NCI-H2196 treated with DMSO at 0.1 percent for 48 hours (cell line): ENCODE results near the gene CSNK1G2.

Experiments used
- DNase-seq: peaks from one replicate; lab custom pipeline; 2025; ENCODE audit not compliant: unreplicated experiment; lab: John Stamatoyannopoulos, UW

CSNK1G2 gene

DNA sequence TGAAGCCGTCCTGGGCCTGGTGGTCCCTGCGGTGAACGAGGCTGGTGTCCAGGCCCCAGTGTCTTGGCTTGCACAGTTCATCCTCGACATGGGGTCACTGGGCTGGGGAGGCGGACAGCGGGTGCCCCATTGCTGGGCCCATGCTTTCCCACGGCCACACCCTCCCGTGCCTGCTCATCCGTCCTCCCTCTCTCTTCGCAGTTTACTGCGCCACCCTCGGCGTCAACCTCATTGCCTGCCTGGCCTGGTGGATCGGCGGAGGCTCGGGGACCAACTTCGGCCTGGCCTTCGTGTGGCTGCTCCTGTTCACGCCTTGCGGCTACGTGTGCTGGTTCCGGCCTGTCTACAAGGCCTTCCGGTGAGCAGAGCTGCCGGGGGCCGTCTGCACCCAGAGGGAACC, 23.0 kb upstream of the CSNK1G2 start:
- DNase-seq: no peak

DNA sequence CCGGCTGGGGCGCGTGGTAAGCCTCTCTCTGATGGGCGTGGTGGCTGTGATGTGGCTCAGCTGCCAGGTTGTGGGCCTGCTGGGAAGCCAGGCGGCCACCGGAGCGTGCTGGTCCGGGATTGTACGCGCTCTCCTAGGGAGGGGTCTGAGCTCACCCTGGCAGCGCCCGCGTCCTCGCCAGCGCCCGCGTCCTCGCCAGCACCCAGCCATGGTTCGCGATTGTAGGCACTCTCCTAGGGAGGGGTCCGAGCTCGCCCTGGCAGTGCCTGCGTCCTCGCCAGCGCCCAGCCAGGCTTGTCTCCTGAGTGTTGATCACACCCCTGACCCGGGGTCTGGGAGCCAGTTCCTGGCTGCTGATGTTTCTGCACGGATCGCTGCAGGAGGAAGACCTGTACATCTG, 22.0 kb upstream of the CSNK1G2 start:
- no peak for DNase-seq

DNA sequence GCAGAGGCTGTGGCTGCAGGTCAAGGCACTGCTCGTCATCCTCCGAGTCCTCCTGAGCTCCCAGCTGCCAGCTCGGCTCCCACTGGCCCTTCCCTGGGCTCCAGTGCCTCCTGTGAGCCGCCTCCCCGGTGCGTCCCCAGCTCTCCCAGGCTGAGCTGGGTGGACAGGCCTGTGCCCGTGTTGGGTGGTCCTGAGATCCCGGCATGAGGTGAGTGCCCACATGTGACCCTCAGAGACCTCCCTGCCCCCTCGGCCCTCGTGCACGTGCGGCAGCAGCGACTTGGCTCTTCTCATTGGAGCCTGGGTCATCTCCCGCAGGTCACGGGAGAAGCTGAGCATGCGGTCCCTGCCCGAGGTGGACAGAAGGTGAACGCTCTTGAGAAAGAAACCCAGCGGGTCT, 20.3 kb upstream of the CSNK1G2 start:
- DNase-seq: no peak

DNA sequence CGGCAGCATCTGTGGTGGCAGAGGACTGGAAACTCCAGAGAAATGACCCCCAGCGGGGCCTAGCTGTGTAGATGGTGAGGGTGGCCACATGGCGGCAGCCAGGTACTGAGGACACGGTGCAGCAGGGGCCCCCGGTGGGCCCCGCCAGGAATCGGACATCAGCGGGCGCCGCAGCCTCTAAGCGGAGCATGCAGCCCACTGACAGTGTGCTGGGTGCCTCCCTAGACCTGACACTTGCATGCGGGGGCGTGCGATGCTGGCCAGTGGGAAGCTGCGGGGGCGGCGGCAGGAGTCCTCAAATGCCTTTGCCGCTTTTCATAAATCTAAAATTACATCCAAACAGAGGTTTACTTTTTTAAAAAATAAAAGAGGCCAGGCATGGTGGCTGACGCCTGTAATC, 19.6 kb upstream of the CSNK1G2 start:
- DNase-seq: no peak

DNA sequence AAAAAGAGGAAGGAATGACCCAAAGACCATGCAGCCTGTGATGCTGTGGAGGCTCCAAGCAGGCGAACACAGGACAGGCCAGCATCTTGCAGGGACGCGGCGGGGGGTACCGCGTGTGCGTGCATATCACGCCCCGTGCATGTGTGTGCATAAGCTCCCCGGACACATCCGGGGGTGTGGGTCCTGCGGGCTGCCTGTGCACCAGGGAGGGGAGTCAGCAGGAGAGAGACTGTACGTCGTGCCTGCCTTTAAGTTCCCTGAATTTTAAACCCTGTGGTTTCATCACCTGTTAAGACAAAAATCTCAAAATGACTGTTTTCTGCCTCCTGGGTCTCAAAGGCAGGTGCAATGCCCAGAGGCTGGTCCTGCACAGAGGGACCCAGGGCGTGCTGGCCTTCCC, 19.1 kb upstream of the CSNK1G2 start:
- no peak for DNase-seq

DNA sequence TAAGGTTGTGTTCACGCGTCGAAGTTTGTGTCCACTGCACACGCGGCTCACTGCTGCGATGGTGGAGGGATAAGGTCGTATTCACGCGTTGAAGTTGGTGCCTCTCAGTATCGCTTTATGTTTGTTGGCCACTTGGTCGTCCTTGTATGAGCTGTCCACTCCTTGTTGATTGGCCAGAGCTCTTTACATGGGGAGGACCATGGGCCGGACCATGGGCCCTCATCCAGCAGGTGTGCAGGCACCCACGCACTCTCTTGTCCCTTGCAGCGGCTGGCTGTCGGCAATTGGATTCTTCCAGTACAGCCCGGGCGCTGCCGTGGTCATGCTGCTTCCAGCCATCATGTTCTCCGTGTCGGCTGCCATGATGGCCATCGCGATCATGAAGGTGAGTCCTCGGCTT, 18.2 kb upstream of the CSNK1G2 start:
- no peak for DNase-seq

DNA sequence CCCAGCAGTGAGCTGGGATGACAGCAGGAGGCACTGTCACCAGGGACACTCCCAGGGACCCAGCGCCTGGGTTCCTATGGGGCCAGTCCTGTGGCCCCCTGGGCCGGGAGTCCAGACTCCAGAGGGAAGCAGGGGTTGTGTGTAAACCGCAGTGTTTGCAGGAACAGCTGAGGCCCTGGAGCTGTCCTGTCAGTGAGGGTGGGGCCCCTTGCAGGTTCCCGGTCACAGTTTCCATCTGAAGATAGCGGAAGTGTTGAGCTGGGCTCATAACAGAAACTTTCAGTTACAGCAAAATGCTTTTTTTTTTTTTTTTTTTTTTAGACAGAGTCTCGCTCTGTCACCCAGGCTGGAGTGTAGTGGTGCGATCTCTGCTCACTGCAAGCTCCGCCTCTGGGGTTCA, 17.7 kb upstream of the CSNK1G2 start:
- DNase-seq: no peak

DNA sequence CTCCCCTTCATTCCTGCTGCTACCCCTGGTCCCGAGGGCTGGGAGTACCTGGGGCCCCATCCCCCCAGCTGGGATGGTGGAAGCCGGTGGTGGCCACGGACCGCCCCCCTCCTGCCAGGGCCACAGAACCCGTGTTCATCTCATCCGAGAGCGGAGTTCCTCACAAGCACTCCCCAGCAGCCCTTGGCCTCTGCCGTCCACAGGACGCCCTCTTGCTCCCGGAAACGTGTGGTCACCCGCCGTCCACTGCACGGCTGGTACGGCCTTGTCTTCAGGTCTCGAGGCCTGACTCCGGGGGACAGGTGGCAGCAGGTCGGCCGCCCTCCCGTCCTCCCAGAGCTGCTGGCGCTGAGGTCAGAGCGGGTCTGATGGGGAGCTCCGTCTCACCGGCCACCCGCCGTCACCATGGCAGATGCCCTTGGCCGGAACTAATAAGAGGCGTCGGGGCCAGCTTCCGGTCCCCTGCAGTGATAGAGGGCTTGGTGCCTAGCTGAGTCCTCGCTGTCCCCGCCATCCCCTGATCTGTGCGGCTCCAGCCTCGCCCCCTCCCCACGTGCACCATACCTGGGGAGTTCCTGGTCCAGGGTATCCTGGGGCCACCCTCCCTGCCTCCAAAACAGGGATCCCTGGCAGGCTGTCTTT, 16.5 kb upstream of the CSNK1G2 start:
- no peak for DNase-seq

DNA sequence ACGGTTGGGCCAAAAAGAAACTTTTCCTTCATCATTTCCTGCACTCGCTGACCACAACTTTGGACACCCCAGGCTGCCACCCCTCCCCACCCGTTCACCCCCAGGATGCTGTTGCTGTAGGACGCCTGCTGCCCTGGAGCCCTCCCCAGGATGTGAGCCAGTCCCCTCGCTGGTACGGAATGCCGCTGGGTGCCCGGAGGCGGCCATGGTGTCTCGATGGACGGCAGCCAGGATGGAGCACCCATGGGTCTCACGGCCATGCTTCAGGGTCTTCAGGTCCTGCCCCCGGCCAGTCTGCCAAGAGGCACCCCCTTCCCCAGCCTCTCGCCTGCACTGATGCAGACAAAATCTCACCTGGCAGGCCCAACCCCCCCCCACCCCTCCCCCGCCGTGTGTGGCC, 15.4 kb upstream of the CSNK1G2 start:
- no peak for DNase-seq

DNA sequence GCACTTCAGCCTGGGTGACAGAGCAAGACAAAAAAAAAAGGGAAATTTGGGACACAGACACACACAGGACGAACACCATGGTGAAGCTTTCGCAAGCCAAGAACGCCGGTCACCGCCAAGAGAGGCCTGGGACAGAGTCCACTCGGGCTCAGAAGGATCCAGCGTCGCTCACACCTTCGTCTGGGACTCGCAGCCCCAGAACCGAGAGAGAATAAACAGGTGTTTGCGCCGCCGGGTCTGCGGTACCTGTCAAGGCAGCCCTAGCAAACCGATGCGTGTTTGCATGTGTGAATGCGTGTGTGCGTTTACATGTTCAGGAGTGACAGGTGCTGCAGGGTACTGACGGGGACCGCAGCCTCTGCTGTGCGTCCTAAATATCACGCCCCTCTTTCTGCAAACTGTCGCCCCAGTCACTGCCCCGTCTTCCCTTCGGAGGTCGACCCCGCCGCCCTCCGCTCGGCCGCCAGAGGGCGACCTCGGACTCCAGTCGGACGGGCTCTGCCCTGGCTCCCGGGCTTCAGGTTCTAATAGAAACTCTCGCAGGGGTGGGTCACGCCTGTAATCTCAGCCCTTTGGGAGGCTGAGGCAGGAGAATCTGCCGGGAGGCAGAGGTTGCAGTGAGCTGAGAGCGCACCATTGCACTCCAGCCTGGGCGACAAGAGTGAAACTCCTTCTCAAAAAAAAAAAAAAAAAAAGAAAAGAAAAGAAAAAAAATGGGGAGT, 11.8 kb upstream of the CSNK1G2 start:
- peak; percentile 45 for DNase-seq

DNA sequence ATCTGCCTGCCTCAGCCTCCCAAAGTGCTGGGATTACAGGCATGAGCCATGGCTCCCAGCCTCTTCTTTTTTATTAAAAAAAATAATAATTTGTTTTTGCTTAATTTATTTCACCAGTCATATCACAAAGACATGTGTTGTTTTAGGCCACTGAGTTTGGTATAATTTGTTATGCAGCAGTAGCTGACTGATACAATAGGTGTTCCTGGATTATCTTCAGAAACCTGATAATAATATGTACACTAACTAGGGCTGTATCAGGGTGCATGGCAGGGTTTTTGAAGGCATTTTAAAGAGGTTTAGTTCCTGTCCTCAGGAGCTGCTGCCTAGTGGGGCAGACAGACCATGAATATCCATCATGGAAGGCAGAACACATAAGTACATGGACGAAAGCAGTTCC, 9.5 kb upstream of the CSNK1G2 start:
- DNase-seq: no peak

DNA sequence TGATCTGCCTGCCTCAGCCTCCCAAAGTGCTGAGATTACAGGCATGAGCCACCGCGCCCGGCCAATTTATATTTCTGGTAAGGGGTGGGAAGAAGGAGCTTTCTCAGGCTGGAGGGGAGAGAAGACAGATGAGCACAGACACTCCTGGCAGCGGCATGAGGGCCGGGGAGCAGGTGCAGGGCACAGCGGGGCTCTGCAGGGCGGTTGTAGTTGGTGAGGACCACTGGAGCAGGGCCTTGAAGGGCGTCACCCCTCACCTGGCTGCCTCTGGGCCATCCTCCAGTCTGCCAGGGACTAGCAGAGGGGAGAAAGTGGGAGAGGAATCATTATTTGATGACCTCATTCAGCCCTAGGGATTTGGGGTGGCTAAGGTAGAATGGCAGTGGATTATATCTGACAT, 8.6 kb upstream of the CSNK1G2 start:
- no peak for DNase-seq

DNA sequence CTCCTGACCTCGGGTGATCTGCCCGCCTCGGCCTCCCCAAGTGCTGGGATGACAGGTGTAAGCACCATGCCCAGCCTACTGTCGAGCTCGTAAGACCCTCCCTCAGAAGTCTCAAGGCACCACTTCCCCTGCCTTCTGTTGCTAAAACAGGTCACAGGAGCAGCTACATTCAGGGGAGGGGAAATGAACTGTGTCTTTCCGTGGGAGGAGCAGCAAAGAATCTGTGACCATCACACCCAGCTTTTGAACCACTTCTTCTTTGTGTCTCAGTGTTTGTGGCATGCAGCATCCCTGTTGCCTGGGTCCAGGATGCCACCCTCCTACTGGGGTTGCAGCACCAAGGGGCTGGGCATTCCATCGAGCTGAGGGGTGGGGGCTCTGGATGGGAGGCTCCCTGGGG, 7.7 kb upstream of the CSNK1G2 start:
- no peak for DNase-seq

DNA sequence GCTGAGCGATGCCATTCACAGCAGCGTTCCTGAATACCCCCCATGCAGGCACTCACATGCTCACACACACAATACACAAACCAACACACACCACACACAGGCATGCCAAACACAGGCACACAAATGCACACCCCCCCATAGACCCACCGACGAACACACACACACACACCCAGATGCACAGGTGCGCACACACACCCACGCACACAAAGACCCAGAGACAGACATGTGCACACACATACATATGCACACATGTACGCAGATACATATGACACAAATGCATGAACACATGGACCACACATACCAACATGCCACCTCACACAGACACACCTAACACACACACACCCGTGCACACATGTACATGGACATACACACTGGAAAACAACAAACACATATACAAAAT, 7.0 kb upstream of the CSNK1G2 start:
- DNase-seq: no peak

DNA sequence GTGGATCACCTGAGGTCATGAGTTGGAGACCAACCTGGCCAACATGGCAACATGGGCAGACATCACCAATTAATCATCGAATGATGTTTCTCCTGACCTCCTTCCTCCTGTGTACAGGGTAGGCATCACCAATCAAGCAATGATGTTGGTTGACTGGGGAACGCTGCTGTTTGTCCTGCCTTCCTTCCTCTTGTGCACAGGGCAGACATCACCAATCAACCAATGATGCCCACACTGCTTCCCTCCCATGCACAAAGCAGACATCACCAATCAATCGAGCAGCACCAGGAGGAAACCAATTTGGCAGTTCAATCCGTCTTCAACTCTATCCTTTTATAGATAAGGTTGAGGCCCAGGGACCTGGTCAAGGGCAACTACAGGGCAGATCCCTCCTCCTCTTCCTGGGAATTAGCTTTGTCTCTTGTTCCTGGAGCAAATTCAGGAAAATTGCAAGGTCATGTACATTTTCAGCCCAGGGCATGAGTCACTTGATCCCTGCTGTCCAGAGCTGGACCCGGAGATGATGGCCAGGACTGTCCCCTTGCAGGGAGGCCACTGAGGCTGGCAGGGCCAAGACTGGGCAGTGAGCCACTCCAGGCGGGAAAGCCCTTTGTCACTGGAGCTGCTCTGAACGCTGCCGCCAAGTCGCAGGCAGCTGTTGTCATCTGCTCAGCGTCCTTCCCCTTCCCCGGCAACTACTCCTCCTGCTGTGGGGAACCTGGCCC, 5.3 kb upstream of the CSNK1G2 start:
- no peak for DNase-seq

DNA sequence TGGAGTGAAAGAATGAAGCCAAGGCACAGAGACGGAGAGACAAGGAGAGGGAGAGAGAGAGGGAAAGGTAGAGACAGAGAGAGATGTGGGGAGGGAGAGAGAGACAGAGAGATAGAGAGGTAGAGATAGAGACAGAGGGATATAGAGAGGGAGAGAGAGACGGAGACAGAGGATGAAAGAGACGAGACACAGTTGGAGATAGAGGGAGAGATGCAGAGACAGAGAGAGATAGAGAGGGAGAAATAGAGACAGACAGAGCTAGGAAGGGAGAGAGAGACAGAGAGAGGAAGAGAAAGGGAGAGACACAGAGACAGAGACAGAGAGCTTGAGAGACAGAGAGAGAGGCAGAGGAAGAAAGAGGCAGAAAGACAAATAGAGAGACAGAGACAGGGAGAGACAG, 4.5 kb upstream of the CSNK1G2 start:
- DNase-seq: no peak

DNA sequence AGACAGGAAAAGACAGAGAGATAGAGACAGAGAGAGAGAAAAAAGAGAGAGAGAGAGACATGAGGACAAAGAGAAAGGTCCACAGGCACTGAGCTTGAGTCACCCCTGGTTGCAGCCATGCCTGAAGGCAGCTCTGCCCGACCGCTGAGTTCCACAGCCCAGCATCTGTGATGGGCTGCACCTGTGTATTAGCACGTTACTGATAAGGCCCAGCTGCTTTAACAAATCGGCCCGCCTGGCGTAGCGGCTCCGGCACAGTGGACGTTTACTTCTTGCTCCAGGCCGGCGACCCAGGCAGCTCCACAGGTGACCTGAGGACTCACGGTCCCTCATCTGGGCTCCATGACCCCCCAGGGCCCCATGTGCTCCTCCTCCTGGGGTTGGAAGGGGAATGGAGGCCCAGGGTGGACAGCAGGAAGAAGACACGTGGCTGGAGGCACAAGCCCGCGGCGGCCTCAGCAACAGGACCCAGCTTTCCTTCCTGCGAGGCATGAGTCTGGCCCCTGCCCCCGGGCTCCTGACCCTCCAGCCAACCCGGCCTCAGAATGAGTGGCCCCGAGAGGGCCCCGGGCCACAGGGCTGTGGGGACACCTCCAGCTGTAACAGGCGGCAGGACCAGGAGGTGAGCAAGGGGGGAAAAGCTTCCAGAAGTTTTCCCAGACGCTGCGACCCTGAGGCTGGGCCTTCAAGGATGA, 3.9 kb upstream of the CSNK1G2 start:
- no peak for DNase-seq

DNA sequence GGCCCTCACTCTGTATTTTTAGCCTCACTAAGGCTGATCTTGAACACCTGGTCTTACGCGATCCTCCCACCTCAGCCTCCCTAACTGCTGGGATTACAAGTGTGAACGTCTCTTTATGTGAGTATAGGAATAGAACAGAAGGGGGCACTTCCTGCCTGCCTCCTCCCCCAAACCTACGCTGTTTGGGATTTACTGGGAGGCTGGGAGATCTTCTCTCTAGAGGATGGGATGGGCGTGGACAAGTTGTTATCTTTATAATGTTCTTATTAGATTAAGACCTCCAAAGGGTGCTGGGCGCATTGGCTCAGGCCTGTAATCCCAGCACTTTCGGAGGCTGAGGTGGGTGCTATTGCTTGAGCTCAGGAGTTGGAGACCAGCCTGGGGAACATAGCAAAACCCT, 2.9 kb upstream of the CSNK1G2 start:
- DNase-seq: no peak

DNA sequence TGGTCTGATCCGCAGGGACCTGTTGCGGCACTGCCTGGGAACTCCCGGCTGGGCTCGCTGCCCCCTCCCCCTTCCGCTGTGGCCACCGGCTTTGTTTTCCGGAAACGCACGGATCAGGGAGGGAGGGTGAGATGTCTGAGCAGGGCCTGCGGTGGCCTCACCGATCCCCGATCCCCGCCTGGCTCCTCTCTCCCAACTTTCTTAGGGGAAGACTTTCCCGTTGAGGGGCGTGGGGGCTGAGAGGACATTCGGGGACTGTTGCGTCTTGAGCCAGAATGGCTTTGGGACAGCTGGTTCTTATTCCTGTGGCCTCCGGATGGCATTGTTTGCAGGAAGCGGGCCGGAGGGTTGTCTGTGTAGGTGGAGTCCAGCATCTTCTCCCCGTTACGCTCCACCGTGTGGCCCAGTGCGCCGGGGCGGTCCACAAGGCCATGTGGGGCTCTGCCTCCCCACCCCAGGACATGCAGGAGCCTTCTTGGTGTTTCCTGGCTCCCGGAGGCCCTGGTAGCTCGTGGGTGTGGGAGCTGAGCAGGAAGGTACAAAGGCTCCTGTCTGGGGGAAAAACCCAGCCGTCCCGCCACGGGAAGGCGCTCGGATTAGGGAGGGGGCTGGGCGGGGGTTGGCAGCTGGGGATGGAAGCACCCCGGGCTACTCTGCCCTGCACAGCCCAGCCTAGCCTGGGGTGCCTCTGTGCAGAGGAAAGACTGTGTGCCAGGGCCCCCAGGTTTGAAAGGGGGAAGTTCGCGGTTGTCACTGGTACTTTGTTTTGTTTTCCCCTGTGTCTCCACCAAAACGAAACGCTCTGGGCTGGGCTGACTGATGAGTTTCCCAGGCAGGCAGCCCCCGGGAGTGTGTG, 1.3 kb downstream of the CSNK1G2 start:
- DNase-seq: peak; percentile 12

DNA sequence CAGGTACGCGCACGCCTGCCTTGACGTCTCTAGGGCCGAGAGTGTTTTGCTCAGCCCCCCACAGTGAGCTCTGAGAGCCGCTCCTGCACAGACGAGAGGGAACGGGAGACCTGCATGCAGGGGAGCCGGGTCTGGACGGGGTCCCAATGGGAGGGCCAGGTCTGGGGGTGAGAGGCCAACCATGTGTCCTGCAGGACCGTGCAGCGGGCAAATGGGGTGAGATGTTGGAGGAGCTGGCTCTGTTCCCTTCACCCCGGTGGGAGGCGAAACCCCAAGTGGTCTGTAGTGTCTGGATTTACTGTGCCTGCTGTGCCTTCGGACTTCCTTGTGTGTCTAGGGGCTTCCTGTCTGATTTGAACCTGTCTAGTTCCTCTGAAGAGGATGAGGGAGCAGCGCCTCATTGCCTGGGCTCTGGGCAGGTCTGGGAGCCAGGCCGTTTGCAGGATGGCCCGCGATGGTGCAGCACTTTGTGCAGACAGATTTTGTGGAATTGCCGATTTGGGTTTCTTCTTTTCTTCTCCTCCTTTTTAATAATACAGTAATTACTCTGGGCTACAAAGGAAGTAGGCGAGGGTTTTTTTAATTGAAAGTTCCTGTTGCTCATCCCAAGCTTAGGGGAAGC, 2.1 kb downstream of the CSNK1G2 start:
- no peak for DNase-seq
